BLaER1 treated with 17β-estradiol and CSF1 and Interleukin-3, amounts not matched to agents 10 nM and 100 nM (cell line): ENCODE data around the gene DIAPH3.

Experiments
- H3K27ac ChIP-seq, 11 experiments: shearing (Covaris generic); formaldehyde crosslinking; 2 replicates each; pipeline ENCODE4 v1.8.1; 2022
- H3K27me3 ChIP-seq, 11 experiments: shearing (Covaris generic); formaldehyde crosslinking; 2 replicates each; pipeline ENCODE4 v1.8.1; 2022
- H3K36me3 ChIP-seq, 11 experiments: shearing (Covaris generic); formaldehyde crosslinking; 2 replicates each; pipeline ENCODE4 v1.8.1; 2022
- H3K4me1 ChIP-seq, 10 experiments: shearing (Covaris generic); formaldehyde crosslinking; 2 replicates each; pipeline ENCODE4 v1.8.1; 2022
- H3K4me2 ChIP-seq, 11 experiments: shearing (Covaris generic); formaldehyde crosslinking; 2 replicates each; pipeline ENCODE4 v1.8.1; 2022
- H3K4me3 ChIP-seq, 10 experiments: shearing (Covaris generic); formaldehyde crosslinking; 2 replicates each; pipeline ENCODE4 v1.8.1; 2022
- H3K9ac ChIP-seq, 11 experiments: shearing (Covaris generic); formaldehyde crosslinking; 2 replicates each; pipeline ENCODE4 v1.8.1; 2022
- H3K9me3 ChIP-seq, 11 experiments: shearing (Covaris generic); formaldehyde crosslinking; replicated peaks in 1 of 11; 2 replicates each; pipeline ENCODE4 v1.8.1; 2022
- H4K20me1 ChIP-seq, 11 experiments: shearing (Covaris generic); formaldehyde crosslinking; 2 replicates each; pipeline ENCODE4 v1.8.1; 2022
- Cebpa-rat ChIP-seq, 11 experiments: shearing (Covaris generic); IDR thresholded peaks; 2 replicates each; pipeline ENCODE4 v1.8.1; 2022

Gene DIAPH3

DNA sequence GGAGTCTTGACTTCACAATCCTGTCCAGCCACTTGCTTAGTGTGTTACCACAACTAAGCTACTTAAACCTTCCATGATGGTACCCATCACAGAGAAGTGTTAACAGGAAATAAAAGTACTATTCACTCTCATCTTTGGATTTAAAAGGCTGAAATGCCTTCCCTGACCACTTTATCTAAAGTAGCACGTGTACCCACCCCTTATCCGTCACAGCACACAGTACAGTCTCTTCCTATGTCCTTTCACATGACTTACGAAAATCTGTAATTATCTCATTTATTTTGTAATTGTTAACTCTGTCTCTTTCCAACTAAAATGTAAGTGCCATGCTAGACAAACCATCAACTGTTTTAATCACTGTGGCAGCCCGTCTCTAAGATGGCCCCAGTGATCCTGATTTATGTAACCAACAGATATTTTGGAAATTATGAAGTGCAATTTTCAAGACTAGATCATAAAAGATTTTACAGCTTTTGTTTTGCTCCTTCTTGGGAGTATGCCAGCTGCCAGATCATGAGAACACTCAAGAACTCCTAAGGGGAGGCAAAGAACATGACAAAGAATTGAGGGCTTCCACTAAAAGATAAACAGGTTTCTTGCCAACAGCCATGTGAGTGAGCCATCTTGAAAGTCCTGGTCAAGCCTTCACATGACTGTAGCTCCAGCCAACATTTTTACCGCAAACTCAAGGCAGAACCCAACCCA lies 44.9 kb downstream of the DIAPH3 start:
- Histone ChIP-seq H3K27ac (no peak overlapping the region), H3K27me3 (no peaks in the 10 kb centered on the region), H3K4me3 (no peak overlapping the region), H3K9me3 (peaks cover 0 to 26% (median 13%) of the 10 kb centered on the region in 11 experiments; a peak in 16 of 22 replicates), H3K4me2 (no peak overlapping the region), H3K4me1 (no peaks in the 10 kb centered on the region), H3K9ac (no peak overlapping the region), H4K20me1 (no peaks in the 10 kb centered on the region), H3K36me3 (peaks cover 0 to 32% (median 11%) of the 10 kb centered on the region in 11 experiments; a peak in 11 of 22 replicates)
- TF ChIP-seq Cebpa-rat (IDR thresholded peaks at IDR 0.05), result no peak

GRCh38 chr13:60114499-60115028 lies 49.2 kb downstream of the DIAPH3 start:
- Histone ChIP-seq H3K27me3 (no peaks in the 10 kb centered on the region), H3K36me3 (peaks cover 0 to 53% (median 41%) of the 10 kb centered on the region in 11 experiments; a peak in 17 of 22 replicates), H3K9ac (no peak overlapping the region), H3K27ac (no peak overlapping the region), H4K20me1 (no peaks in the 10 kb centered on the region), H3K4me2 (no peak overlapping the region), H3K4me1 (no peaks in the 10 kb centered on the region), H3K4me3 (no peak overlapping the region), H3K9me3 (peaks cover 0 to 29% (median 13%) of the 10 kb centered on the region in 11 experiments; a peak in 16 of 22 replicates)
- TF ChIP-seq Cebpa-rat (IDR thresholded peaks at IDR 0.05), result no peak

GRCh38 chr13:60112771-60113170 lies 51.0 kb downstream of the DIAPH3 start:
- no peak overlapping the region for H3K9ac ChIP-seq
- H3K4me3 ChIP-seq, result no peak overlapping the region
- H3K27ac ChIP-seq, result no peak overlapping the region
- no peak overlapping the region for H3K4me2 ChIP-seq
- no peaks in the 10 kb centered on the region for H3K4me1 ChIP-seq
- H3K27me3 ChIP-seq, result no peaks in the 10 kb centered on the region
- H4K20me1 ChIP-seq, result no peaks in the 10 kb centered on the region
- no peak for TF ChIP-seq Cebpa-rat (IDR thresholded peaks at IDR 0.05)
- peaks cover 0 to 65% (median 57%) of the 10 kb centered on the region in 11 experiments; a peak in 18 of 22 replicates for H3K36me3 ChIP-seq
- H3K9me3 ChIP-seq, result peaks cover 0 to 29% (median 13%) of the 10 kb centered on the region in 11 experiments; a peak in 16 of 22 replicates

- Histone ChIP-seq H3K9ac (no peak overlapping the region), H3K27ac (no peak overlapping the region), H3K4me1 (no peaks in the 10 kb centered on the region), H3K9me3 (peaks cover 0 to 29% (median 13%) of the 10 kb centered on the region in 11 experiments; a peak in 16 of 22 replicates), H3K4me2 (no peak overlapping the region), H4K20me1 (no peaks in the 10 kb centered on the region), H3K36me3 (peaks cover 0 to 69% (median 57%) of the 10 kb centered on the region in 11 experiments; a peak in 18 of 22 replicates), H3K27me3 (no peaks in the 10 kb centered on the region), H3K4me3 (no peak overlapping the region)
- TF ChIP-seq Cebpa-rat (IDR thresholded peaks at IDR 0.05), result no peak
Observed at GRCh38 chr13:60111691-60112090, 52.0 kb downstream of the DIAPH3 start.

DNA sequence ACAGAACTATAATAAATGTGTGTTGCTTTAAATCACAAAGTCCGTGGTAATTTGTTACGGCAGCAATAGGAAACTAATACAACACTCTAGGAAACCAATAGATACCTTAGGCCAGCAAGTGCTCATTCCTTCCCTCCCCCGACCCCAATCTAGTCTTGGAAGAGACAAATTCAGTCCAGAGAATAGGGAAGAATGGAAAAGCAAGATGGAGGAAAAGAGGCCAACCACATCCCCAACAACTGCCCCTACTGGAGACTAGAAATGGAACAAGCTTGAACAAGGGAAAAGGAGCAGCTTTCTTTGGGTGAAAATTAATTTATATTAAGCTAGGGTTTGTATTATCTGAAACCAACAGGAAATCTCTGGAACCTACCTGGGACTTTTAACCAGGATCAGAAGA lies 54.4 kb downstream of the DIAPH3 start:
- Histone ChIP-seq H3K9ac (no peak overlapping the region), H3K9me3 (peaks cover 0 to 7% (median 4%) of the 10 kb centered on the region in 11 experiments; a peak in 14 of 22 replicates), H4K20me1 (no peaks in the 10 kb centered on the region), H3K4me1 (no peaks in the 10 kb centered on the region), H3K4me3 (no peak overlapping the region), H3K27me3 (no peaks in the 10 kb centered on the region), H3K4me2 (no peak overlapping the region), H3K27ac (no peak overlapping the region), H3K36me3 (peaks cover 0 to 64% (median 42%) of the 10 kb centered on the region in 11 experiments; a peak in 19 of 22 replicates)
- TF ChIP-seq Cebpa-rat (IDR thresholded peaks at IDR 0.05), result no peak

DNA sequence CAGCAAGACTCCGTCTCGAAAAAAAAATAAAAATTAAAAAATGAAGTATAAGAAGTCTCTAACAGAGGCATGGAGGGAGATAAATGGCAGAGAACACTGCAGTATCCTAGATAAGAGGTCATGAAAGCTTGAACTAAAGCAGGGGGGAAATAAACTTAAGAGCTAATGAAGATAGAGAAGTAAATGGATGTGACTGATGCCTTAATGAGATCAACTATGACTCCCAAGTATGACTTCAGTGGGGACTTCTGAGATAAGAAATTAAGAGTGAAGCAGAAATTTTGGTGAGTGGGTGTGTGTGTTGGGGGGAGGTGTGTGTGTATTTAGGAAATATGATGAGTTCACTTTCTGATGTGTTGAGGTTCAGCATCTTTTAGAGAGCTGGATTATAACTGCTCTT lies 55.1 kb downstream of the DIAPH3 start:
- Histone ChIP-seq H3K27me3 (no peaks in the 10 kb centered on the region), H3K9ac (no peak overlapping the region), H3K4me3 (no peak overlapping the region), H3K27ac (no peak overlapping the region), H3K4me1 (no peaks in the 10 kb centered on the region), H3K4me2 (no peak overlapping the region), H3K36me3 (peaks cover 0 to 58% (median 41%) of the 10 kb centered on the region in 11 experiments; a peak in 19 of 22 replicates), H4K20me1 (no peaks in the 10 kb centered on the region), H3K9me3 (peaks cover 0 to under 1% (median 0%) of the 10 kb centered on the region in 11 experiments; a peak in 2 of 22 replicates)
- TF ChIP-seq Cebpa-rat (IDR thresholded peaks at IDR 0.05), result no peak

- no peak overlapping the region for H3K27ac ChIP-seq
- H3K27me3 ChIP-seq, result no peaks in the 10 kb centered on the region
- no peaks in the 10 kb centered on the region for H4K20me1 ChIP-seq
- H3K9ac ChIP-seq, result no peak overlapping the region
- H3K4me2 ChIP-seq, result peak overlapping the region in 5 of 11 experiments; percentile 16 to 37 (median 17); a peak in 5 of 22 replicates
- peaks cover 0 to 39% (median 8%) of the 10 kb centered on the region in 11 experiments; a peak in 13 of 22 replicates for H3K36me3 ChIP-seq
- peaks cover 0 to 12% (median 3%) of the 10 kb centered on the region in 10 experiments; a peak in 5 of 20 replicates for H3K4me1 ChIP-seq
- peaks cover 0 to 17% (median 0%) of the 10 kb centered on the region in 11 experiments; a peak in 3 of 22 replicates for H3K9me3 ChIP-seq
- no peak overlapping the region for H3K4me3 ChIP-seq
- TF ChIP-seq Cebpa-rat (IDR thresholded peaks at IDR 0.05), result no peak
Observed at GRCh38 chr13:60099631-60100420, 63.9 kb downstream of the DIAPH3 start.

DNA sequence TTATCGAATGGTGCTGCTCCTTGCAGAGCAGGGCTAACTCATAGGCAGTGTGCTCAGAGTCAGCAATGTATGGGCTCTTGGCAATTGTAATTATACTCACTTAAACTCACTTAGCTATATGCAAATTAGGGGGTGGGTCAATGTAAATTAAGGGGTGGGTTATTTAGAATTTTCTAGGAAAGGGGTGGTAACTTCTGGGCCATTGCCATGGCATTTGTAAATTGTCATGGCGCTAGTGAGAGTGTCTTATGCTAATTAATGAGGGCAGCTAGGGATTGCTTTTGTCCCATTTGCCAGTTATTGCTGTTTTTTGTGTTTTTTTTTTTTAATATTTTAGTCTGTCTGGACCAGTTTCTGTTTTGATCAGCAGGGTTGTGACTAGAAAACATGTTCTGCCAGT lies 68.4 kb downstream of the DIAPH3 start:
- Histone ChIP-seq H3K27me3 (no peaks in the 10 kb centered on the region), H4K20me1 (no peaks in the 10 kb centered on the region), H3K9ac (no peak overlapping the region), H3K9me3 (peaks cover 0 to 11% (median 0%) of the 10 kb centered on the region in 11 experiments; a peak in 3 of 22 replicates), H3K4me2 (no peak overlapping the region), H3K27ac (no peak overlapping the region), H3K4me1 (peaks cover 0 to 11% (median 3%) of the 10 kb centered on the region in 10 experiments; a peak in 5 of 20 replicates), H3K4me3 (no peak overlapping the region), H3K36me3 (peaks cover 0 to 47% (median 31%) of the 10 kb centered on the region in 11 experiments; a peak in 16 of 22 replicates)
- TF ChIP-seq Cebpa-rat (IDR thresholded peaks at IDR 0.05), result no peak
